ENCODE data around the gene DOK6.

DNA sequence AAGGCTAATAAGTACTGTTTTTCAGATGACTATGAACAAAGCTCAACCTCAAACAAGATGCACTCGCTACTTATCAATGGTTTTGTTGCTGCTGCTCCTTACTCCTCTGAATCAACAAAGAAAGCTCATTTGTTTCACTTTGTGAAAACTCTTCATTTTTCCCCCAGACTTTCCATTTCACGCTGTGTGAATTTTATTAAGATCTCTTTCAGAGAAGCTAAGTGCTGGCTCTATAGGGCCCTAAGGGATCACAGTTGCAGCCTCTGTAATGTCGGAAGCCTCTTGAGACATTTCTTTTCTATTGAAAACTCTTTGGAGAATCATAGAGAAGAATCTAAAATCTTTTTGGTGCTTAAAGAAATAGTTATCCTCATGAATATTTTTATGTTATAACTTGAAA lies 337.2 kb downstream of the DOK6 start:
- TF ChIP-seq, protein P1, sequence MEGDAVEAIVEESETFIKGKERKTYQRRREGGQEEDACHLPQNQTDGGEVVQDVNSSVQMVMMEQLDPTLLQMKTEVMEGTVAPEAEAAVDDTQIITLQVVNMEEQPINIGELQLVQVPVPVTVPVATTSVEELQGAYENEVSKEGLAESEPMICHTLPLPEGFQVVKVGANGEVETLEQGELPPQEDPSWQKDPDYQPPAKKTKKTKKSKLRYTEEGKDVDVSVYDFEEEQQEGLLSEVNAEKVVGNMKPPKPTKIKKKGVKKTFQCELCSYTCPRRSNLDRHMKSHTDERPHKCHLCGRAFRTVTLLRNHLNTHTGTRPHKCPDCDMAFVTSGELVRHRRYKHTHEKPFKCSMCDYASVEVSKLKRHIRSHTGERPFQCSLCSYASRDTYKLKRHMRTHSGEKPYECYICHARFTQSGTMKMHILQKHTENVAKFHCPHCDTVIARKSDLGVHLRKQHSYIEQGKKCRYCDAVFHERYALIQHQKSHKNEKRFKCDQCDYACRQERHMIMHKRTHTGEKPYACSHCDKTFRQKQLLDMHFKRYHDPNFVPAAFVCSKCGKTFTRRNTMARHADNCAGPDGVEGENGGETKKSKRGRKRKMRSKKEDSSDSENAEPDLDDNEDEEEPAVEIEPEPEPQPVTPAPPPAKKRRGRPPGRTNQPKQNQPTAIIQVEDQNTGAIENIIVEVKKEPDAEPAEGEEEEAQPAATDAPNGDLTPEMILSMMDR (IDR thresholded peaks at IDR 0.05 in 4 of 5, conservative IDR thresholded peaks at IDR 0.05 in 1 of 5) = no peak
- TF ChIP-seq POLR2A (IDR thresholded peaks at IDR 0.05) = no peak
